HG02642 (cell line): Measurements from ENCODE around the gene TDRD7.
"Not testable (repeated sequence)": the region's sequence is repeated elsewhere in the genome, so short reads cannot be mapped to it uniquely, and the experiment has no call there.

ENCODE experiments used
- ATAC-seq: cut with Tn5 transposase; IDR thresholded peaks from one replicate; pipeline ENCODE4 v1.9.1; 2021; ENCODE audit warnings: mild to moderate bottlenecking; ENCODE audit not compliant: unreplicated experiment, poor library complexity

The TDRD7 gene

DNA sequence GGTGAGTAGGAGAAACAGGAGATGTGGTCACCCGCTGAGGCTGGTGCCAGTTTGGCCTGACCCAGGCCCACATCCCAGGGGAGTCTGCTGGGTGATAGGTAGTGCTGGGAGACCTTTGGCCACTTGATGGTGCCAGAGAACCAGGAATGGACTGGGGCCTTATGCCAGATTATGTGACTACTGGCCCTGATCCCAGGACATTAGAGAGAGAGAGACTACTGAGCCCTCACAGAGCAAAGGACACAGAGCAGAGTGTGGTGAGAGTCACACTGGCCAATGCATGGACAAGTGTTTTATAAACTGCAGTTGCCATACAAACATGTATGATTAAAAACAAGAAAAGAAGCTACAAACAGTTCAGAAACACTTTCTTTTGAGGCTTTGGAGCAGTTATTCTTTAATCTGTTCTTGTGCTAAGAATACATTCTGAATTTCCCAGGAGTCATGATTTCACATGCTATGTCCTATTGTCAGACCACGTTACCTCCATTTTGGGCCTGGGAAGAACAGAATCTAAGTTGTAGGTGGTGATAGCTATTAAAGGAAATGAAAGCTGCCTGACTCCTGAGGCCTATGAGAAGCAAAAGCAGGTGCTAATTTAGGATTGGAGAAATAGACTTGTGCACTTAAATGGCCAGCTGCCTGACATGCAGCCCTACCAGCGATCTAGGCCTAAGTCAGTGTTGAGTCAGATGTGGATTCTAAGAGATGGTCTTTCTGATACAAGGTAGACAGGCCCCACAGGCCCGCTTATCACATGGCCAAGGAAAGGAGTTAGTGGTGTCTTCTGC is 57.0 kb downstream of the TDRD7 start:
- peak; percentile 82 for ATAC-seq

DNA sequence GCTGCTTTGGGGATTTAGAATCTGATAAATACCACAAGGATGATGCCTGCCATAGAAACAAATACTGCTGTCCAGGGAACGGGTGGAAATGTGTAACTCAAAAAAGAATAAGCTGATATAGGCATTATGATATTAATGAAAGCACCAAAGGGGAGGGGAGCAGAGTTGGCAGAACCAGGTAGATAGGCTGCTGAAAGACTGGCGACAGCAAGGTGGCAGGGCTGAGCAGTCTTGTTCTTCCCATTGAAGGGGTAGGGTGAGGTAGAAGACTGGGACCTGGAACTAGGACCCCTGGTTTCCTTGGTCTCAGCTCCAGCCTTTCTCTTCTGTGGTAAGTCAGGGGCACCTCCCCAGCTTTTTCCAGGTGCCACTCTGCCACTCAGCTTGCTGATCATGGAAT is 58.2 kb downstream of the TDRD7 start:
- ATAC-seq = no peak

- ATAC-seq = no peak
Measured at GRCh38 chr9:97473717-97474116, 61.8 kb downstream of the TDRD7 start.

GRCh38 chr9:97474372-97474925 is 62.6 kb downstream of the TDRD7 start:
- no peak for ATAC-seq

DNA sequence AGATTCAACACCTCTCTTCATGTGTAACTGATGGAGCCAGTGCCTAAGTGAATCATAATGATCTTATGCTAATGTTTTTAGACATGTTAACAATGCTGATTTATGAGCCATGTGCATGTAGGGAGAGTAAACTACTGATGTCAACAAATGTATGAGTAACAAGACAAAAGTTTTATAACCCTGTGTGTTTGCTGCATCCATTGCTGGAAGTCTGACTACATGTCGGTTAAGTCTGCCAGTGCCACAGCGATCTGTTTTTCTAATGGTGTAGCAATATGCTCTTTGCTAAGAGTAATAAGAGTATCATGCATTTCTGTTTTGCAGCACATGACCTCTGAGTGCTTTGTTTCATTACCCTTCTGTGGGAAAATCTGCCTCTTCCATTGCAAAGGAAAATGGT is 63.2 kb downstream of the TDRD7 start:
- no peak for ATAC-seq

DNA sequence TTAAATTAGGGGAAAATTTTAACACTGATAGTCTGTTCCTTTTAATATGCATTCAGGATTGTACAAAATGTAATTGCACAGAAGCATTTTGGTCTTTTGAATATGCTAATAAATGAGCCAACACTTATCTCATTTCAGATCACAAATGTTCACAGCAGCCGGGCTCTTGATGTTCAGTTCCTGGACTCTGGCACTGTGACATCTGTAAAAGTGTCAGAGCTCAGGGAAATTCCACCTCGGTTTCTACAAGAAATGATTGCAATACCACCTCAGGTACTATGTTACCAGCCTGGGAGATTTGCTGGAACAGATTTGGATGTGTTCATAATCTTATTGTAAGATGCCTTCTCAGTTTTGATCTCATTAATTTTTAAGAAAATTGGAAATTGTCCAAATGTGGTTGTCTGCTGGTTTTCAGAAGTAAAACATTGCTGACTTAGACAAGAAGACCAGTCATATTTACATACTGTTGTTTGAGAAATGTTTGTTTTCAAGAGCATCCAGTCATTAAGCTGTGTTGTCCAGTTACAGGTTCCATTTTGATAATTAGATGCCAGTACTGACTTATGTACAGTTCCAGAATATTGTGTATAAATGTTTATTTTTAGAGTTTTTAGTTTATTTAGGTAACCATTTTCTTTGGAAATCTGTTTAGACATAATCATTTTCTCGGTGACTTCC is 66.5 kb downstream of the TDRD7 start:
- ATAC-seq = no peak

DNA sequence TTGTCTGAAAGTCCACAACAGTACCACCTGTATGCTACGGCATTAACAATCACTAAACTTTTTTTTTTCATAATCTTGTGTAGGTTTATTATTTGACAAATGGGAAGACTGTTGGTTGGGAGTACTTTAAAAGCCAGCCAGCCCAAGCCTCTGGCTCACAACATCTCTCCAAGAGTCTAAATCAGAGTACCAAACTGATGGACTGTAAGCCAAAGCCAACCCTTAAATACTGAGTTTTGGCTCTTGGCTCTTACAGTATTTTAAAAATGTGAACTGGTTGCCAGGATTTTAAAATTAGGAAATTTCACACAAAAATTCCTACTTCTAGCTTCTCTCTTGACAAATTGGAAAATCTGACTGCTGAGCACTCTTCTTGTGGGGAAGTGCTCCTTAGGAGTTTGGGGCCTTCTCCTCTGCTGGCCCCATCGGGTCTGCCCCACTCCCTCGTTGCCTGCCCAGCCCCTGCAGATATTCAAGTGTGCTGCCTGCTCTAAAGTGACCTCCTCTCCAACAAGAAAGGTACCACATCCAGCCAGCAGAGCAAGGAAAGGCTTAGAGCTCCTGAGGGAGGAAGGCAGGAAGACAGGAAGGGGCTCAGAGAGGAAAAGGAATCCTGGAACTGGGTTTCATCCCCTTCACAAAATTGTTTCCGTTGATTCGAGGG is 67.7 kb downstream of the TDRD7 start:
- no peak for ATAC-seq

- no peak for ATAC-seq
Measured at GRCh38 chr9:97480174-97480573, 68.3 kb downstream of the TDRD7 start.

GRCh38 chr9:97480749-97481148 is 68.9 kb downstream of the TDRD7 start:
- no peak for ATAC-seq

- ATAC-seq = no peak
Measured at GRCh38 chr9:97484134-97484533, 72.2 kb downstream of the TDRD7 start.

DNA sequence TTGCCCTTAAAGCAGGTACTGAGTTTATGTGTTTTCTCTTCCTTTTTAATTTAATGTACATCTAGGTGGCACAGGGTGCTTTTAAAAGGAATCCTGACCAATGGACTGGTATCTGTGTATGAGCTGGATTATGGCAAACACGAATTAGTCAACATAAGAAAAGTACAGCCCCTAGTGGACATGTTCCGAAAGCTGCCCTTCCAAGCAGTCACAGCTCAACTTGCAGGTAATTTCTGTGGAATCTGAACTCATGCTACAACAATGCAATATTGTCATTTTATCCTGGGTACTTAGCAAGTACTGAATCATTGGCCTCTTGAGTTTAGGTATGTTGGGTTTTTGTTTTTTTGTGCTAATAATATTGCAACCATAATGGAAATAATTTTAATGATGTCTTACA is 75.2 kb downstream of the TDRD7 start:
- no peak for ATAC-seq

DNA sequence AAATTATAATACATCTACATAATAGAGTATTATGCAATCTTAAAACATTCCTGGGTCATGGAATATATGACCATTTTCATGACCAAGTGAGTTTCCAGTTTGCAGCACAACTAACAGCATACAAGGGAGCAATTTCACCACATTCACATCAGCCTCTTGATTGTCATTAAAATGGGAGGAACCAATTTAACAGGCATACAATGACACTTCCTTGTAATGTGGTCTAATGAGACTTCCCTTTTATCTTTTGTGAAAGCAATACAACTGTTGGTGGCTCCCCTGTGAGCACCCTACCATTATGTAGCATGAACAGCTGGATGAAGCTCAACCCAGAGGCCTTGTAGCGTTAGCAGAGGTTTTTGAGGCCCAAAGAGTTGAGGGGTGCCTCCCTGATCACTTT is 76.0 kb downstream of the TDRD7 start:
- no peak for ATAC-seq

GRCh38 chr9:97491216-97491999 is 79.5 kb downstream of the TDRD7 start:
- no peak for ATAC-seq

- not testable (repeated sequence) for ATAC-seq
Measured at GRCh38 chr9:97497558-97498375, 85.9 kb downstream of the TDRD7 start.

DNA sequence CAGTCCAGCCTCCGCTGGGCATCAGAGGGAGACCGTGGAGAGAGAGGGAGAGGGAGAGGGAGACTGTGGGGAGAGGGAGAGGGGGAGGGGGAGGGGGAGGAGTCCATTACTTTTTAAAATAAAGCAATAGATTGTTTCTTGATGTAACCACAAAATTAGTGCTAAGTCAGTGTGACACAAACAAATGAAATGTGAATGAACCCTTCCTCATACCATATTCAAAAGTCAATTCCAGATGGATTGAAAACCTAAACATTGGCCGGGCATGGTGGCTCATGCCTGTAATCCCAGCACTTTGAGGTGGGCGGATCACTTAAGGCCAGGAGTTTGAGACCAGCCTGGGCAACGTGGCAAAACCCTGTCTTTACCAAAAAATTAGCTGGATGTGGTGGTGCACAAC is 87.0 kb downstream of the TDRD7 start:
- not testable (repeated sequence) for ATAC-seq

GRCh38 chr9:97500263-97500662 is 88.4 kb downstream of the TDRD7 start:
- ATAC-seq = no peak

GRCh38 chr9:97500765-97501176 is 88.9 kb downstream of the TDRD7 start:
- no peak for ATAC-seq

GRCh38 chr9:97501177-97501971 is 89.5 kb downstream of the TDRD7 start, which contains the start of gene TMOD1:
TMOD1 (plus strand) TSS chr9:97501666; CDS start chr9:97524189, 22,523 bp downstream.
- ATAC-seq = peak; percentile 71

DNA sequence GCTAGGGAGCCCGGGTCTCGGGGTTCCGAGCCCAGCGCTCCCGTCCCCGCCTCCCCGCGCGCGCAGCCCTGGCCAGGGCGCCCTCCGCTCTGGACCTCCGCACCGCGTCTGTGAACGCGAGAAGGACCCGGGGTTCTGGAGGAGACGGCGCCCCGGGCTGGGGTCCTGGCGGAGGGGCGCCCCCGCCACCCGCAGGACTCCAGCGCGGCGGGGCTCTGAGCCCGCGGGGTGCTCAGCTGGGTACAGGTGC is 90.0 kb downstream of the TDRD7 start:
- peak; percentile 33 for ATAC-seq
